Activated gamma-delta T cell treated with anti-CD3 and anti-CD28 coated beads, Interleukin-2, amount 50 U/mL, for 16 hours (primary cell): ENCODE results near the gene RIMS4.

Experiments used
- DNase-seq: peaks from one replicate; pipeline ENCODE4 v3.0.0-alpha.2; 2020; ENCODE audit warnings: low read depth

The RIMS4 gene

DNA sequence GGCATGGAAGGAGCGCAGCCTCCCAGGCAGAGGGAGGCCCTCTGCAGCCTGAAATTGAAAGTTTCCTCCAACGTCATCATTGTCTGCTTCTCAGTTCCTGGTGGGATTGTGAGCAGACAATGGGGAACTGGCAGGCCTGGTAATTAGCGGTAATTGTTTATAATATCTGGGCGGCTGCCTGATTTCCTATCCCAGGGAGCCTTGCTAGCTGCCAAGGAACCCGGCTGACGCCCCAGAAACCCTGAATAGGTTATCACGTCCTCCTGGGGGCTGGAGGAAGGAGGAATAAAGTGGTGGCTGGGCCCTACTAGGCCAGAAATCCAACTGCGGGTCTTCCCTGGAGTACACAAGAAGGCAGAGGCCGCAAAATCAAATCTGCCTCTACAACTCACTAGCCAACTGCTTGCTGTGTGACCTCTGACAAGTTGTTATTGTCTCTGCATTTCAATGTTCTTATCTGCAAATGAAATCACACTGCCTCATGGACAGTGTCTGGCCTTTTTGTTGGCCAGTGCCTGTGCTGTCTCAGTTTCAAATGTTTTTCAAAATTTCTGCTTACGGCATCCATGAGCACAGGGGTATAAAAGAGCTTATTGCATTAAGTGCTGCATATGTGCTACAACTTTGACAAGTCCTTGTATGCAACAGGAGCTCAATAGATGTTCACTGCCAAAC lies 47.7 kb downstream of the RIMS4 start:
- no peak for DNase-seq

DNA sequence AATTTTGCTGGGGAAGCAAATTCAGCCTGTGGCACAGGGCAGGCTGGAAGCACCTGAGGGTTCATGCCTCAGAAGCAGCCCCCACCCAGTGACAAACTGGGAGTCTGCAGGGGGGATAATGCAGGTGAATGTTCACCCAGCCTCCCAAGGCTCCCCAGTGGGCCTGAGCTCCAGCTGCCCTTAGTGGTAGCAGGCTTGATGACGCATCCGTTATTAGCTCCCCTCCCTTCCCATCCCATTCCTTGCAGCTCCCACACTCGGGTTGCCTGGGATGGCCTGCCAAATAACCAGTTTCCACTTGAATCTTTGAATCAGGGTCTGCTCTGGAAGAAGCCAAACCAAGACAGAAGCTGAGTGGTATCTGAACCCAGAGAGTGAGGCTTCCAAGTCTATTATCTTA lies 48.9 kb downstream of the RIMS4 start:
- no peak for DNase-seq

DNA sequence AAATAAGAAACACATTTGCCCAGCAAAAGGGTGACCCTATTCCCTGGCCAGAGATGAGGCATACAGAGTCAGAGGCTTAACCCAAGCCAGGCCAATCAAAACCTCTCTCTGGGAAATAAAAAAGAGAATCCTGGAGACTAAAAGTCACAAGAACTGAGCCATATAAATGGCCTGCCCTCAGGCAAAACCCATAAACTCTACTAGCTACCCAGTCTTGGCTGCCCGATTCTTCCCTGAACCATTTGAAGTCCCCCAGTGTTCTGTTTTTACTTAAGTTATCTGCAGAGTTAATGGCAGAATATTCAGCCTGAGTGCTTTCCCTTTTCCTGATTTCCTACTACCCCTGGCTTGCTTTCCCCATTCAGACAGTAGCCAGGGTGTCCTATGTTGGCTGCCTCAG lies 50.8 kb downstream of the RIMS4 start:
- DNase-seq = no peak

DNA sequence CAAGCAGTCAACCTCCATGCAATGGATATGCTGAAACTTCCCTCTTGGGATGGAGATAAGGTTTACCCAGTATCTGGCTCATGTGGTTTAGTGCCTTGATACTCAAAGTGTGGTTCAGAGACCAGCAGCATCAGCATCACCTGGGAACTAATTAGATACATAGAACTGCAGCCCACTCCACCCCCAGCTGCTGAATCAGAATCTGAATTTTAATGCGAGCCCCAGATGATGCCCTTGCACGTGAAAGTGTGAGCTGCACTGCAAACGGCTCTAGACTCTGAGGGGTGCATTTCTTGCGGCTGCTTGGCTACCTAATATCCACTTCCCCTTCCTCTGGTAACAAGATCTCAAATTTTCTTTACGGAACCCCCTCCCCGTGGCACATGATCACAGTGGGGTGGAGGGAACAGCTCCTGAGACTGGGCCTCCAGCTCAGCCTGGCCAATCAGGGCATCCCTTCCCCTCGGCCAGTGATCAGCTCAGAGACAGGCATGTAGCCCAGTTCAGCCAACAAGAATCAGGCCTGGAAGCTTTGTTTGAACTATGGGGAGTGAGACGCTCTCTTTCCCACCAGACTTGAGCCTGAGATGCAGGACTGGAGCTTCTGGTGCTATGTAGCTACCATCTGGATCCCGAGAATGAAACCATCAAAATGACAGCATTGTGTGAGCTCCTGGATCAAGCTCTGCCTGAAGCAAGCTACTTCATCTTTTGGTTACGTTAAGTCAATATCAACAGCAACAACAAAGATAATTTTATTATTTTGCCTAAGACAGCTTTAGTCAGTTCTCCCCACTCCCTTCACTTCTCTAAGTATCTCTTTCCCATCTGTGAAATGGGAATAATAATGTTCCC lies 51.9 kb downstream of the RIMS4 start:
- no peak for DNase-seq

DNA sequence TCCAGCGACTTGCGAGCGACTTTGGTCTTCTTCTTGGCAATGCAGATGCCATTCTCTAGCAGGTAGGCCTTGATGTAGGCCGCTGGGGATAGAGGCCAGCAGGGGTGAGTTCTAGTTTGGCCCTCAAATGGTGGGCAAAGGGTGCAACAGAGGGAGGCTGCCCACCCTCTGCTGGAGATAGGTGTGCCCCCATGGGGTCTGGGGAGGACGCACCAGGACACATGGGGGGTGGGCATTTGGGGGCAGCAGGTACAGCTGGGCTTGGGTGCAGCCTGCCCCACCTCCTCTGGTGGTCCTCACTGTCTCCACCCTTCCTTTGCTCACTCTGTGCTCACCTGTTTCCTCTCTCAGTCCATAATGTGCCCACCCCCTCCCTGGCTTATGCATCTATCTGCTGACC lies 53.4 kb downstream of the RIMS4 start:
- no peak for DNase-seq

DNA sequence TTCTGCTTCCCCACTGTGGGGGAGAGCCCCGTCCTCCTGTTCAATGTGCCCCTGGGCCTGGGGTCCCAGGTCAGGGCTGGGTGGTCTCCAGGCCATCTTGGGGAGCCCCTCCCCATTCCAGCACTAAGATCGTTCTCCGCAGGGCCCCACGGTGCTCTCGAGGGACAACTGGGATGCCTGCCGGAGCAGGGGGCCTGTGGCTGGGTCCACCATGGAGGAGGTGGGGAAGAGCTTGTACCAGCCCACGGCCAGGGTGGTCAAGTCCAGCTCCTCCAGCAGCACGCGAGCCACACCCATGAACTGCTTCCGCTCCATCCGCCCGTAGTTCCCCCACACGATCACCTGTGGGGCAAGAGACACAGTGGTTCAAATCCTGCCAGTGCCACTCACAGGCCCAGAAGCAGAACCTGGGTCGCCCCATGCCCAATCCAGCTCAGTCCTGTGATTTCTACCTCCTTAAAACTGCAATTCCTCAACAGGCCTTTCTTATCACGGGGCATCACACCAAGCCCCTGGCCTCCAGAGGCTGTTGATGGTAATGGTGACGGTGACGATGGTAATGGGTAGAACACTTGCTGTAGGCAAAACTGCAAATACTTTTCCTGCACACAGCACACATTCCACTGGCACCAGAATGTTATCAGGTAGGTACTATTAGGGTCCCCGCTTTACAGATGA lies 54.2 kb downstream of the RIMS4 start:
- DNase-seq = no peak

DNA sequence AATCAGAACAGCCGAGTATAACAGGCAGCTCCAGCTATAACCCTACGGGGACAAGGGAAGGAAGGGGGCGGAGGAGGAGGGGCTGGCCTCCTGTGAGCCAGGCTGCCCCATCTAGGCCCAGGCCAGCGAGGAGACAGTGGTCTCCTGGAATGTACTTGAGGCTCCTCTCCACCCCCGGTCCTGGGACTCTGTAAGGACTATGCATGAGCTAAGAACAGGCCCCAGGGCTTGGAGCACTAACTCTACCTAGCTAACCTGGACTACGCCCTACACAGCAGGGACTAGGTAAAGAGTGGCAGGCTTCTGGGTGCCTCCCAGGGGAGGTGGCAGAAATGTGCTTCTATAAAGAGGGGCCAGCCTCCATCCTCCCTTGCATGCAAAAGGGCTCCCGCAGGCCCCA lies 55.8 kb downstream of the RIMS4 start:
- no peak for DNase-seq

DNA sequence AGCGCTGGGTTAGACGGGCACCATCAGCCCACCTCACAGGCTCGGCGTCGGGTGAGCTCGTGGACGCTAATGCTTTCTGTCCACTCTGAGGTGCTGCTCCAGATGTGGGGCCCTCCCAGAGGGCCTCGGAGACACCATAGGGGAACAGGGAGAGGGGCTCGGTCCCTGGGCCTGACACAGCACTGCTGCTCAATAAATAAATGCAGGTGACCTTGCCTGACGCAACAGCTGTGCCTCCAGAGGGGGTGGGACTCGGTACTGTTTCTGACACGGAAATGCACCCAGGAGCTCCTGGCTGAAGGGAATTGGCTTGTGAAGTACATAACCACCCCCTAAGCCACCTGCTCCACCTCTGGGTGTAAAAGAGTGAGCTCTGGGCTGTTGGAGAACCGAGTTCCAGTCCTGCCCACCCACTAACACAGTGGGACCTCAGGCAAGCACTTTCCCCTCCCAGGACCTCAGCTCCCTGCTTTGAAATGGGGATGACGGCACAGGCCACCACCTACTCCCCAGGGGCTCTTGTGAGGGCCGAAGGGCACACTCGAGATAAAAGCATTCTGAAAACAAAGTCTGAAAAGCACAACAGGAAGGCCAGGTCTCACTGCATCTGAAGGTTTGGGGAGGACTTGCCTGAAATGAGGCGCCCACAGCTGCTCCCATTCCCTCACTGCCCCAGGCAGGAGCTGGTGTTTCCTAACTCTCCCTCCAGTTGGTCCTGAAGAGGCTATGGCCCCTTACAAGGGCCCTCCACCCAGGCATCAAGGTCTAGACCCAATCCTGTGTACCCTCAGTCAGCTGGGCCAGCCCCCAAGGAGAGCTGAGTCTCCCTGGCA lies 58.0 kb downstream of the RIMS4 start:
- no peak for DNase-seq

DNA sequence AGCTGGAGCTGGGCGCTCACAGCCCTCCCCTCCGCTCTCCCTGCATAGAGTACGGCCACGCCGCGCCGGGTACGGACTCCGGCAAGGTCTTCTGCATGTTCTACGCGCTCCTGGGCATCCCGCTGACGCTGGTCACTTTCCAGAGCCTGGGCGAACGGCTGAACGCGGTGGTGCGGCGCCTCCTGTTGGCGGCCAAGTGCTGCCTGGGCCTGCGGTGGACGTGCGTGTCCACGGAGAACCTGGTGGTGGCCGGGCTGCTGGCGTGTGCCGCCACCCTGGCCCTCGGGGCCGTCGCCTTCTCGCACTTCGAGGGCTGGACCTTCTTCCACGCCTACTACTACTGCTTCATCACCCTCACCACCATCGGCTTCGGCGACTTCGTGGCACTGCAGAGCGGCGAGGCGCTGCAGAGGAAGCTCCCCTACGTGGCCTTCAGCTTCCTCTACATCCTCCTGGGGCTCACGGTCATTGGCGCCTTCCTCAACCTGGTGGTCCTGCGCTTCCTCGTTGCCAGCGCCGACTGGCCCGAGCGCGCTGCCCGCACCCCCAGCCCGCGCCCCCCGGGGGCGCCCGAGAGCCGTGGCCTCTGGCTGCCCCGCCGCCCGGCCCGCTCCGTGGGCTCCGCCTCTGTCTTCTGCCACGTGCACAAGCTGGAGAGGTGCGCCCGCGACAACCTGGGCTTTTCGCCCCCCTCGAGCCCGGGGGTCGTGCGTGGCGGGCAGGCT lies 60.1 kb downstream of the RIMS4 start:
- DNase-seq = no peak

DNA sequence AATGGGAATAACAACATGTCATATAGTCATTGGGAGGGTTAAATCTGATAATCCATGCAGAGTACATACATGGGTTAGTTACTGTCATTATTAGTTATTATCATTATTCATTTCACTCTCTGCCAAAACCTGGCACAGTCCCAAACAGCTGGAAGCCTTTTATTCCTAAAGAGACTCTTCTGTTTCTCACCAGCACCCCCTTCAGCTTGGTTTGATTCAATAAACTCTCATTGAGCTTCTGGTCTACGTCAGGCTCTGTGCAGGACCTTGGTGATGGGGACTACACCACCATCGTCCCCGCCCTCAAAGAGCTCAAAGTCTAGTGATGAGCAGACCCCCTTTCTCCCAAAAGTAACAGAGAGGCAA lies 62.4 kb downstream of the RIMS4 start:
- no peak for DNase-seq

DNA sequence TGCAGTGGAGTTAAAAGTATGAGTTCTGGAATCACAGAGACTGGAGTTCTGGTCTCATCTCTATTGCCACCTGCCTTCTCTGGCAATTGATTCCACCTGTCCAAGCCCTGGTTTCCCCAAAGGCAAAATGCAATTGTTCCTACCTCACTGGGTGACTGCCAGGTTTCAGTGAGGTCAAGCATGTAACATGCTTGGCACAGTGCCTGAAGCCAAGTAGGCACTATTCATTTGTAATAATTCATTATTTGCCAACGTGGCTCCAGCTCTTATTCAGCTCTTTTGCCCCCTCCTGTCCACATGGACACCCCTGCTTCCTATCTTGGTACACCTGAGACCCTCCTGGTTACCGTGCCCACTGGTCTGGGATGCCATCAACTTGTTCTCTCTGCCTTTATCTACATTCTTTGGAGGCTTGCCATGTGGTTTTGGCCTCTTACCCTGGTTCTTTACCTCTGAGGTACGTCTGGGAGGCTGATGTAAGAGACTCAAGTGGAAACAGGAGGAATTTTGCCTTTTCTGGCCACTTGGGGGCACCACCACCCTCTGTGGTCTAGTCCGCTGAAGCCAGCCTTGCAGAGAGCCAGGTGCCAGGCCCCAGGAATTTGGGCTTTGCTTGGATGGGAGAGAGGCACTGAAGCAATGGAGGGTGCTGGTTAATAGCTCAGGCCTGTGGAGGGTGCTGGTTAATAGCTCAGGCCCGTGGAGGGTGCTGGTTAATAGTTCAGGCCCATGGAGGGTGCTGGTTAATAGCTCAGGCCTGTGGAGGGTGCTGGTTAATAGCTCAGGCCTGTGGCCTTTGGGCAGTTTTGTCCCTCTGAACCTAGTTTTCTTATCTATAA lies 63.0 kb downstream of the RIMS4 start:
- DNase-seq = peak; percentile 16

DNA sequence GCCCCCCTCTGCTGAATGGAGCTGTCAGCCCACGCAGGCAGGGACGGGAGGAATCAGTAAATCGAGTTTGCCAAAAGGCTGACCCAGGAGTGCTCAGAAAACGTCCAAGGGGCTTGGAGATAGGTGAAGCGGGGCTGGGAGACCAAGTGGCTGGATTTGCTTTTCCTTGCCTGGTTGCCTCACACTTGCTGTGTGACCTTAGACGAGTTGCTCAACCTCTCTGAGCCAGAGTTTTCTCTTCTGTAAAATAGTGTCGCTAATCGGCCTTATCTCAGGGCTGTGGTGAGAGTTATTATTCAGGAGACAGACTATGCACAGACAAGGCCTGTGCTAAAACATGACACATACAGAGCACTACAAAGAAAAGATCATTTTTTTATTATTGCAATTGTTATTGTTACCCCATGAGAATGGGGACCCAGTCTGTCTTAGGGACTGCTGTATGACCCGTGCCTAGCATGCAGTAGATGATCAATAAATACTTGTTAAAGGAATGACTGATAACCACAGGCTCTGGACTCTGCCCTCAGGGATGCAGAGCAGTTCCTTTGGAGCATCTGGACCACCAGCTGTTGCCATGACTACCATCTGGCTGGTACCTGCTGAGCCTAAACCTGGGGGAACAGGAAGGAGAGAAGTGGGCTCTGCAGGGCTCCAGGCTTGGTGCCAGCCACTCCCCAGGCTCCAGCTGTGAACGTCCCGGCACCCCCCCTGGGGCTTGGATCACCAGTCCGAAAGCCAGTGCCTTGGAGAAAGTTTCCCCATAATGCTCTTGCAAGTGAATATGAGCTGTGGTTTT lies 63.8 kb downstream of the RIMS4 start:
- DNase-seq = no peak

DNA sequence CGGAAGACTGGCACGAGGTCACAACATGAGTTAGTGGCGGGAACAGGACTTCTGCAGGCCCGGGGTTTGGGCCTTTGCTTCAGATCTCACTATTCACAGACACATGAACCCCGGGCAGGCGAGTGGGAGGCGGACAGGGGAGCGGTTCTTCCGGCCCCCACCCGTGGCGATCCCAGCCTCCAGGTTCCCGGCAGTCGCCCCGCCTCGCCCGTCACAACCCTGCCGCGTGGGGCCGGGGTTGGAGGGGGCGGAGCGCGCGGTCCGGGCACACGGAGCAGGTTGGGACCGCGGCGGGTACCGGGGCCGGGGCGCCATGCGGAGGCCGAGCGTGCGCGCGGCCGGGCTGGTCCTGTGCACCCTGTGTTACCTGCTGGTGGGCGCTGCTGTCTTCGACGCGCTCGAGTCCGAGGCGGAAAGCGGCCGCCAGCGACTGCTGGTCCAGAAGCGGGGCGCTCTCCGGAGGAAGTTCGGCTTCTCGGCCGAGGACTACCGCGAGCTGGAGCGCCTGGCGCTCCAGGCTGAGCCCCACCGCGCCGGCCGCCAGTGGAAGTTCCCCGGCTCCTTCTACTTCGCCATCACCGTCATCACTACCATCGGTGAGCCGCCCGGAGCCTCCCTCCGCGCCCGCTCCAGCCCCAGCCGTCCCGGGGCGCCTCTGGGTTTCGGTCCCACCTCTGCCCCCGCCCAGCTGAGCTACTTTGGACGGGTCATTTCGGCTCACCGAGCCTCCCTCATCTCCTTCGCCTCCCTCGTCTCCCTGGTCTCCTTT lies 64.6 kb downstream of the RIMS4 start, which contains the start of gene KCNK15:
Gene KCNK15 (plus strand): TSS at position 268 of the 769 bp plus-strand sequence. CDS start 46 bp downstream, at position 314.
- DNase-seq = no peak

DNA sequence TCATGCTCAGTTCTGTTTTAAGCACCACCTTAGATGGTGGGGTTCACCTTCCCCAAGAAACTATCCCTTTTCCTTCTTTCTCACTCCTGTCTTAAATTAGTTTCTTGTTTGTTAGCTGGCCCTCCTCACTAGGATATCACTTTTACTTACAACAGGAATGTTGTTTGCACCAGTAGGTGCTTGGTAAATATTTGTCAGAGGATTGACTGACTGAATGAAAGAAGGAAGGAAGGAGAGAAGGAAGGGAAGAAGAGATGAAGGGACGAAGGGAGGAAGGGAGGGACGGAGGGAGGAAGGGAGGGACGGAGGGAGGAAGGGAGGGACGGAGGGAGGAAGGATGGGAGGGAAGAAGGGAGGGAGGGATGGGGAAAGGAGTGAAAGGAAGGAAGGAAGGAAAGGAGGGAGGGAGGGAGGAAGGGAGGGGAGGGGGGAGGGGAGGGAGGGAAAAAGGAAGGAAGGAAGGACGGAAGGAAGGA lies 65.2 kb downstream of the RIMS4 start:
- DNase-seq = no peak

DNA sequence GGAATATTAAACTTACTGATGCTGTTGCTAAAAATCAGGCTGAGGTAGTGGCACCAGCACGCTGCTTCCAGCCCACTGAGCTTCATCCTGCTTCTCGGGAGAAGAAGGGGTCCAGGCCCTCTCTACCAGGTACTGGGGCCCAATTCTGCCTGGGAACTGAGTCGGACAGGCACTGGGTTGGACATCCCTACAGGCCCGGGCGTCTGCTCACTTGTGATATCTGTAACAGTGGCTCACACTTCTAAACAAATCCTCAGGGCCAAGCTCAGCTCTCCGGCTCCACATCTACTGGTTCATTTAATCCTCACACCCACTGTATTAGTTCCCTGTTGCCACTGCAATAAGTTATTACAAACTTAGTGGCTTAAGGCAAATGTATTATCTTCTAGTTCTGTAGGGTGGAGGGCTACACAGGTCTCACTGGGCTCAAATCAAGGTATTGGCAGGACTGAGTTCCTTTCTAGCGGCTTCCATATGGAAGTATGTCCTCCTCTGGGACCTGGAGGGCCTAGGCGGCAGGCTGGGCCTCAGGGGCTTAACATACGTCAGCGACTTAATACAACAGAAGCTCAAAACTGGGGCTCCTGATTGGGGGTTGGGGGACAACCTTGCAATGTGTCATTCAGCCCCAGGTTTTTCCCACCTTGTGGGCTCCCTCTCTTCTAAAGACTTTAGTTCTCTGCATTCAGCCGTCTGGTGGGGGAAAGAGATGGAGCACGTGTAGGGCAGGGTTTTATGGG lies 66.3 kb downstream of the RIMS4 start:
- no peak for DNase-seq

DNA sequence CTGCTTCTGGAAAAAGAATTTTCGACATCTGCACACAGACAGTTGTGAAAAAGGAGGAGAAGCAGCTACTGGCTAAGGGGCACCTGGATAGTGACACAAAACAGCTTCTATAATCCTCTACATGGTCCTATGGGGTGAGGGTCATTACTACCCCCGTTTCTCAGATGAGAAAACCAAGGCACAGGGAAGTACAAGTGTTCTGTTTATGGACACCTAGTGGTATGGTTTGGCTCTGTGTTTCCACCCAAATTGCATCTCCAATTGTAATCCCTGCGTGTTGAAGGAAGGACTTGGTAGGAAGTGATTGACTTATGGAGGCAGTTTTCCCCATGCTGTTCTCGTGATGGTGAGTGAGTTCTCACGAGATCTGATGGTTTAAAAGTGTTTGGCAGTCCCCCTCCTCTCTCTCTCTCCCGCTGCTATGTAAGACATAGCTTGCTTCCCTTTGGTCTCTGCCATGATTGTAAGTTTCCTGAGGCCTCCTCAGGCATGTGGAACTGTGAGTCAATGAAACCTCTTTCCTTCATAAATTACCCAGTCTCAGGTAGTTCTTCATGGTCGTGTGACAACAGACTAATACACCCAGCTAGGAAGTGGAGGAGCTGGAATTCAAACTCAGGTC lies 67.2 kb downstream of the RIMS4 start:
- no peak for DNase-seq

DNA sequence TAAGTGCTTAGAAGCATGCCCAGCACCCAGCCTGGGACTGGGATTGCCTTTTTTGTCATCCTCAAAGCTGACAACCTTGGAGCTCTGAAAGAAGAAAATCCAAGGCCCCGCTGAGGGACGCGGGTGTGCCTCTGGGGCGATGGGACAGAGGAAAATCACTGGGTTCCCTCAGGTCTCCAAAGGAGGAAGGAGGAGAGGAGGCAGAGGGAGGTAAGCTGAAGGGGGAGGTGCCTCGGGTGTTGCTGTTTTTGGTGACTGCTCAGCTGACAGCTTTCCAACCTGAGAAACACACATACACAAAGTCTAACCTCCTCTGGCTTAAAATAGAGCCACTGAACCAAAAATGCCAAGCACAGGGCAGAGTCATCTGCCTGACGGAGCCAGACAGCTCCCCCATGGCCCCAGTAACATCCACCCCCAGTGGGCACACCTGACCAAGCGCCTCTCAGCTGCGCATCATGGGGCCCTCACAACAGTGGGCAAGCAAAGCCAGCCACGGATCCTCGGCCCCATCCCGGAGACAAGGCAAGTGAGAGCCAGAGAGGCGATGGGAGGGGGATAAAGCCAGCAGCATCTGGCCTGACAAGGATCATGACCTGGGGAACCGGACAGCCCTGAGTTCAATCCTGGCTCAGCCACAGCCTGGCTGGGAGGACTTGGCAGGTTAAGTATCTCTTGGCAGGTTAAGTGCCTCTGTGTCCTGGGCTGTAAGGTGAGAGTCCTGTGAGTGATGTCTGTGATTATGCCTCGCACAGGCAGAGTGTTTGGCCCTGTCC lies 67.9 kb downstream of the RIMS4 start:
- DNase-seq = no peak
